Loucy (cell line): ENCODE measurements around the gene MAT1A.
A peak's percentile ranks its signal among the peaks of the same experiment; 100 is the strongest.

ENCODE experiments used
- H2AFZ ChIP-seq: fragments of 200-600 bp; sonication (generic); 2 replicates; pipeline ENCODE4 v1.6.0; 2016; ENCODE audit warnings: antibody characterized with exemption, mild to moderate bottlenecking, low read length, moderate library complexity
- H3F3A ChIP-seq: fragments of 200-600 bp; 2 replicates; pipeline ENCODE4 v1.6.0; 2016; ENCODE audit warnings: antibody characterized with exemption, low read depth, mild to moderate bottlenecking
- H3K27me3 ChIP-seq: fragments of 200-600 bp; sonication (generic); 2 replicates; pipeline ENCODE4 v1.6.1; 2014; ENCODE audit warnings: low read length, mild to moderate bottlenecking; ENCODE audit not compliant: insufficient read depth, poor library complexity, severe bottlenecking
- H3K36me3 ChIP-seq: fragments of 200-600 bp; sonication (generic); 2 replicates; pipeline ENCODE4 v1.6.1; 2016; ENCODE audit warnings: low read length; ENCODE audit not compliant: insufficient read depth
- H3K4me1 ChIP-seq: fragments of 200-600 bp; sonication (generic); 2 replicates; pipeline ENCODE4 v1.5.1; 2014; ENCODE audit warnings: low read length, mild to moderate bottlenecking; ENCODE audit not compliant: insufficient read depth, poor library complexity, severe bottlenecking
- H3K4me2 ChIP-seq: fragments of 200-600 bp; sonication (generic); 2 replicates; pipeline ENCODE4 v1.6.0; 2014; ENCODE audit warnings: antibody characterized with exemption, low read length, low read depth, mild to moderate bottlenecking; ENCODE audit not compliant: poor library complexity, severe bottlenecking
- H3K4me3 ChIP-seq: fragments of 200-600 bp; sonication (generic); 2 replicates; pipeline ENCODE4 v1.5.1; 2014; ENCODE audit warnings: low read length, mild to moderate bottlenecking, mixed read lengths; ENCODE audit not compliant: poor library complexity, severe bottlenecking
- H3K79me2 ChIP-seq: fragments of 200-600 bp; sonication (generic); 2 replicates; pipeline ENCODE4 v1.6.1; 2014; ENCODE audit warnings: low read length; ENCODE audit not compliant: insufficient read depth
- H3K9ac ChIP-seq: fragments of 200-600 bp; sonication (generic); 2 replicates; pipeline ENCODE4 v1.6.0; 2014; ENCODE audit warnings: mild to moderate bottlenecking, low read depth, low read length, moderate library complexity; ENCODE audit not compliant: poor library complexity, severe bottlenecking
- H3K9me2 ChIP-seq: fragments of 200-600 bp; sonication (generic); replicated peaks from 2 replicates; pipeline ENCODE4 v1.6.1; 2016; ENCODE audit warnings: low read depth, low read length, mixed read lengths
- H3K9me3 ChIP-seq: fragments of 200-600 bp; sonication (generic); 2 replicates; pipeline ENCODE4 v1.6.1; 2014; ENCODE audit warnings: mild to moderate bottlenecking, antibody characterized with exemption, low read length, low read depth; ENCODE audit not compliant: insufficient read depth
- H4K20me1 ChIP-seq: fragments of 200-600 bp; sonication (generic); 2 replicates; pipeline ENCODE4 v1.6.0; 2014; ENCODE audit warnings: antibody characterized with exemption, low read length, mild to moderate bottlenecking; ENCODE audit not compliant: insufficient read depth, poor library complexity, severe bottlenecking
- CTCF ChIP-seq: fragments of 200-600 bp; sonication (generic); conservative IDR thresholded peaks from 2 replicates; pipeline ENCODE4 v1.5.1; 2014; ENCODE audit warnings: mild to moderate bottlenecking, antibody characterized with exemption, low read length
- EZH2phosphoT487 ChIP-seq: fragments of 200-600 bp; IDR thresholded peaks from 2 replicates; pipeline ENCODE4 v1.6.1; 2018; ENCODE audit warnings: antibody characterized with exemption, mild to moderate bottlenecking, moderate library complexity, borderline replicate concordance

The MAT1A gene

DNA sequence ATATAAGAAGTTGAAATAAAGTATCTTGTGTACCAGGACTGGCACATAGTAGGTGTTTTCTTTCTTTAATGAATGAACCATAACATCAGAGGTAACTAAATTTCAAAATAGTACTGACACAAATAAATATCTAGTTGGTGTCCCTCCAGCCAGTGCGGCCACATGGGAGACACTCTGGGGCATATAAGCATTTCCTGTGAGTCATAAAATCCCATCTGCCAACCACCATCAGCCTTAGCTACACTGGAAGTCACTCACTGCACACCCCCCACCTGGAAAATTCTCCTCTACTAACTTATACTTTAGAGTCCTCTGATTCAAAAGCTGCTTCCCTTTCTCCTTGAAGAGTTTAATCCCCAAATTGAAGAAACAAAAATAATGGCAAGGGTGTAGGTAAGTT lies 34.6 kb upstream of the MAT1A start:
- Histone ChIP-seq H3K79me2 (no peaks in the 10 kb centered on the region), H3K9ac (no peak overlapping the region), H3K27me3 (no peaks in the 10 kb centered on the region), H2AFZ (no peak overlapping the region), H3K9me3 (no peaks in the 10 kb centered on the region), H3K4me3 (no peak overlapping the region), H3K4me1 (peaks cover 16% of the 10 kb centered on the region), H3F3A (no peaks in the 10 kb centered on the region), H4K20me1 (no peaks in the 10 kb centered on the region), H3K36me3 (no peaks in the 10 kb centered on the region), H3K4me2 (peak overlapping the region; percentile 1), H3K9me2 (no peaks in the 10 kb centered on the region)
- TF ChIP-seq CTCF (no peak), EZH2phosphoT487 (no peak)

DNA sequence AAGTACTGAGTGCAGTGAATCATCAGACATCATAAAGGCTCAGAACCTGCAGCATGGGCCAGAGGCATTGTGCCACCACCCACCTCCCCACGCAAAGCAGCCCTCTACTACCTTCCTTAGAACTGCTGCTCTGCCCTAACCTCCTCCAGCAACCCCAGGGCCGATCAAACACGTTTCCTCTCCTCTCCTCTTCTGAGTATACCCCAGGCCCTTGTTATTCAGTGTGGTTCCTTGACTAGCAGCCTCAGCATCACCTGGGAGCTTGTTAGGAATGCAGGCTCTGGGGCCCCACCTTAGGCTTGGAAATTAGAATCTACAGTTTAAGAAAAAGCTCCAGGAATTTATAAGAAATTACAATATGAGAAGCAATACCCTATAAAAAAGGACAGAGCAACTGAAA lies 33.9 kb upstream of the MAT1A start:
- no peaks in the 10 kb centered on the region for H3F3A ChIP-seq
- no peaks in the 10 kb centered on the region for H3K27me3 ChIP-seq
- no peak overlapping the region for H3K9ac ChIP-seq
- H3K9me3 ChIP-seq: no peaks in the 10 kb centered on the region
- no peak for TF ChIP-seq CTCF
- TF ChIP-seq EZH2phosphoT487: no peak
- no peaks in the 10 kb centered on the region for H3K36me3 ChIP-seq
- H2AFZ ChIP-seq: peak overlapping the region; percentile 51; the same call in 1 of the 2 replicates
- no peaks in the 10 kb centered on the region for H4K20me1 ChIP-seq
- H3K79me2 ChIP-seq: no peaks in the 10 kb centered on the region
- peaks cover 16% of the 10 kb centered on the region for H3K4me1 ChIP-seq
- no peaks in the 10 kb centered on the region for H3K9me2 ChIP-seq
- no peak overlapping the region for H3K4me3 ChIP-seq
- H3K4me2 ChIP-seq: peak overlapping the region; percentile 21

GRCh38 chr10:80322711-80323110 lies 33.3 kb upstream of the MAT1A start:
- no peaks in the 10 kb centered on the region for H3K27me3 ChIP-seq
- H3F3A ChIP-seq: no peaks in the 10 kb centered on the region
- H3K4me2 ChIP-seq: peak overlapping the region; percentile 21
- H3K9ac ChIP-seq: no peak overlapping the region
- no peaks in the 10 kb centered on the region for H3K9me3 ChIP-seq
- H3K4me1 ChIP-seq: peaks cover 16% of the 10 kb centered on the region
- H3K9me2 ChIP-seq: no peaks in the 10 kb centered on the region
- H2AFZ ChIP-seq: peak overlapping the region; percentile 51; the same call in 1 of the 2 replicates
- no peaks in the 10 kb centered on the region for H3K79me2 ChIP-seq
- no peaks in the 10 kb centered on the region for H4K20me1 ChIP-seq
- H3K4me3 ChIP-seq: no peak overlapping the region
- no peak for TF ChIP-seq CTCF
- TF ChIP-seq EZH2phosphoT487: no peak
- no peaks in the 10 kb centered on the region for H3K36me3 ChIP-seq
